Lower leg skin (tissue), 4 donors: ENCODE data around the gene PRCD. TPM values are rescaled to one million over a fixed set of nuclear protein-coding genes. Genes with fewer than 3 reads are reported as not detected.

Experiments used
- DNase-seq, 2 donors: peaks; one replicate each; pipeline ENCODE4 v3.0.0-alpha.2; 2019; ENCODE audit warnings: low spot score in 2 of 2
- H3K4me3 ChIP-seq: fragments of 200-600 bp; sonication (generic); 2 replicates; pipeline ENCODE4 v1.5.1; 2017; ENCODE audit warnings: mild to moderate bottlenecking, low read depth; ENCODE audit not compliant: poor library complexity, severe bottlenecking
- CTCF ChIP-seq, 3 donors: fragments of 450-650 bp; IDR thresholded peaks; one replicate each; pipeline ENCODE4 v1.5.1; 2016; ENCODE audit warnings: antibody characterized with exemption in 3 of 3, mild to moderate bottlenecking in 3 of 3, moderate library complexity in 2 of 3
- POLR2A ChIP-seq, 2 donors: fragments of 450-650 bp; IDR thresholded peaks; one replicate each; pipeline ENCODE4 v1.6.1; 2016 to 2017; ENCODE audit warnings: antibody characterized with exemption in 2 of 2, mild to moderate bottlenecking in 1 of 2, moderate library complexity in 1 of 2
- WGBS, 2 donors: methylation state at CpG; one replicate each; pipeline ENCODE4 v1.1.5; 2018; 5-methylcytosine and 5-hydroxymethylcytosine counted together
- intact Hi-C: fragments of 100-400 bp; cut with DNase I; formaldehyde crosslinking; loops from one replicate; pipeline ENCODE4 v1.15.0; 2023; ENCODE audit warnings: low total_unique reads
- total RNA-seq, 4 donors: library from RNA; depleted of rRNA; stranded (reverse); fragments of >200 nt; gene quantifications; one replicate each; pipeline ENCODE4 v1.1.0, GENCODE V29; 2016

Gene PRCD
- total RNA-seq, 4 donors from 2014 or later = 0.42 to 7.5 (median 4.0) TPM

- TF ChIP-seq CTCF (IDR thresholded peaks at IDR 0.05) (no peak), POLR2A (IDR thresholded peaks at IDR 0.05) (no peak)
- 54 to 81% methylated on average over 6 of the region's 6 CpGs for WGBS, 2 donors
- no peak overlapping the region for H3K4me3 ChIP-seq
- intact Hi-C loops = no loop called here
- DNase-seq = no peak
Measured at GRCh38 chr17:76543482-76543825, 3.6 kb downstream of the PRCD start.

GRCh38 chr17:76543826-76544545, 4.1 kb downstream of the PRCD start:
- WGBS, 2 donors = 35 to 37% methylated on average over 22 of the region's 22 CpGs
- no peak for TF ChIP-seq CTCF (IDR thresholded peaks at IDR 0.05)
- intact Hi-C loops = no loop called here
- DNase-seq = peak in 1 of 2 donors; percentile 83
- no peak overlapping the region for H3K4me3 ChIP-seq

GRCh38 chr17:76544546-76545365, 4.9 kb downstream of the PRCD start:
- DNase-seq = no peak
- 60 to 67% methylated on average over 23 to 24 of the region's 24 CpGs for WGBS, 2 donors
- TF ChIP-seq CTCF (IDR thresholded peaks at IDR 0.05) = no peak
- no peak for TF ChIP-seq POLR2A (IDR thresholded peaks at IDR 0.05)
- no peak overlapping the region for H3K4me3 ChIP-seq
- intact Hi-C loops = no loop called here

- no peak for DNase-seq
- H3K4me3 ChIP-seq = no peak overlapping the region
- TF ChIP-seq POLR2A (IDR thresholded peaks at IDR 0.05) (no peak), CTCF (IDR thresholded peaks at IDR 0.05) (no peak)
- intact Hi-C loops = no loop called here
- WGBS, 2 donors = 72 to 77% methylated on average over 13 of the region's 13 CpGs
Measured at GRCh38 chr17:76545918-76546555, 6.2 kb downstream of the PRCD start.

GRCh38 chr17:76546556-76547182, 6.8 kb downstream of the PRCD start:
- H3K4me3 ChIP-seq = no peak overlapping the region
- TF ChIP-seq POLR2A (IDR thresholded peaks at IDR 0.05) (no peak), CTCF (IDR thresholded peaks at IDR 0.05) (no peak)
- peak in 1 of 2 donors; percentile 86 for DNase-seq
- 62 to 63% methylated on average over 10 to 11 of the region's 11 CpGs for WGBS, 2 donors
- intact Hi-C loops = no loop called here
